ENCODE measurements around the gene CEP126.

Gene CEP126

GRCh38 chr11:102001657-102002338 lies 87.0 kb downstream of the CEP126 start:
- no peaks in the 10 kb centered on the region for H3K36me3 ChIP-seq (ENCODE audit: control insufficient read depth, insufficient read depth, low read length)
- H3K27me3 ChIP-seq (ENCODE audit: control insufficient read depth, insufficient read depth, low read length), result no peaks in the 10 kb centered on the region

GRCh38 chr11:102004220-102004619 lies 89.4 kb downstream of the CEP126 start:
- Histone ChIP-seq H3K27ac (ENCODE audit: low read depth, low read length) (no peak overlapping the region), H3K36me3 (ENCODE audit: control insufficient read depth, insufficient read depth, low read length) (no peaks in the 10 kb centered on the region), H3K9ac (ENCODE audit: low read length) (no peak overlapping the region), H3K4me1 (ENCODE audit: control insufficient read depth, insufficient read depth, low read length) (no peaks in the 10 kb centered on the region), H3K27me3 (ENCODE audit: control insufficient read depth, insufficient read depth, low read length) (no peaks in the 10 kb centered on the region), H3K4me3 (ENCODE audit: low read length) (no peak overlapping the region)

More at GRCh38 chr11:102001657-102002338, 87.0 kb downstream of the CEP126 start:
- Histone ChIP-seq H3K4me1 (ENCODE audit: control insufficient read depth, insufficient read depth, low read length) (no peaks in the 10 kb centered on the region), H3K27ac (ENCODE audit: low read depth, low read length) (no peak overlapping the region), H3K9ac (ENCODE audit: low read length) (no peak overlapping the region), H3K4me3 (ENCODE audit: low read length) (no peak overlapping the region)

- H3K27ac ChIP-seq (ENCODE audit: low read depth, low read length), result no peak overlapping the region
- H3K36me3 ChIP-seq (ENCODE audit: control insufficient read depth, insufficient read depth, low read length), result no peaks in the 10 kb centered on the region
- H3K4me3 ChIP-seq (ENCODE audit: low read length), result no peak overlapping the region
- no peaks in the 10 kb centered on the region for H3K27me3 ChIP-seq (ENCODE audit: control insufficient read depth, insufficient read depth, low read length)
- H3K9ac ChIP-seq (ENCODE audit: low read length), result no peak overlapping the region
- H3K4me1 ChIP-seq (ENCODE audit: control insufficient read depth, insufficient read depth, low read length), result no peaks in the 10 kb centered on the region
Measured at GRCh38 chr11:102005306-102005705, 90.5 kb downstream of the CEP126 start.

GRCh38 chr11:102006835-102007566 lies 92.2 kb downstream of the CEP126 start:
- no peak overlapping the region for H3K4me3 ChIP-seq (ENCODE audit: low read length)
- H3K36me3 ChIP-seq (ENCODE audit: control insufficient read depth, insufficient read depth, low read length), result no peaks in the 10 kb centered on the region
- H3K4me1 ChIP-seq (ENCODE audit: control insufficient read depth, insufficient read depth, low read length), result no peaks in the 10 kb centered on the region
- no peaks in the 10 kb centered on the region for H3K27me3 ChIP-seq (ENCODE audit: control insufficient read depth, insufficient read depth, low read length)
- no peak overlapping the region for H3K27ac ChIP-seq (ENCODE audit: low read depth, low read length)
- H3K9ac ChIP-seq (ENCODE audit: low read length), result no peak overlapping the region

DNA sequence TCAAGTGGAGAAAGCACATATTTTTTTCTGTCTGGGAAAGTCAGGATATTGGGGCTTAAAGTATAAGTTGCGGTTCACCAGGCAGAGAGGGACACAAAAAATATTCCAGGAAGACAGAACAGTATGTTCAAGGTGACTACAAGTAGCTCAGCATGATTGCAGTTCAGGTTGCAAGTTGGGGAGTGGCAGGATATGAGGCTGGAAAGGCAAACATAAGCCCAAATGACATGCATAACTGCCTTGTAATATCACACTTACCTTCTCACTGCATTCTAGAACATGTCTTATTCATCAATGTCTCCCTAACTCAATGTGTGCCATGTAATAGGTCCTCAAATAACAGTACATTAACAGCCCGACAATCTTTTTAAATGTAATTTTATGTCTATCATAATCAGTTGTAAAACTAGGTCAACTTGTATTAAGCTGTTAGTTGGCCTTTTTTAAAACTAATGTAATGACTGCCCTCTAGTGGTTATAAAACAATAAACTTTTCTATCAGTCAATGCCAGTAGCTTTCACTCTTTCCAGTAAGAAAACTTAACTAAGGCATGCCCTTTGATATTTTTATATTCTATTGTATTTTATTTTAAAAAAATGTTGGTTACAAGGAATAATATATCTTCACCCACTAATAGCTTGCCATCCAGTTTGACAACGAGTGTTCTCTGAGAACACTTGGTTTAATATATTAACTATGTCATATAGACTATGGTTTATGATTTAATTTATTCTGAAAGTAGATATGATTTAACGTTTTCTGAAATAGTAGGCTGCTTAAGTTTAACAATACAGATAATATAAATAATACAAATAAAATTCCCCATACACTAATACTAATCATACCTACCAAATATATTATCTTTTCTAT lies 93.0 kb downstream of the CEP126 start:
- no peak overlapping the region for H3K27ac ChIP-seq (ENCODE audit: low read depth, low read length)
- H3K4me1 ChIP-seq (ENCODE audit: control insufficient read depth, insufficient read depth, low read length), result no peaks in the 10 kb centered on the region
- H3K4me3 ChIP-seq (ENCODE audit: low read length), result no peak overlapping the region
- H3K9ac ChIP-seq (ENCODE audit: low read length), result no peak overlapping the region
- no peaks in the 10 kb centered on the region for H3K27me3 ChIP-seq (ENCODE audit: control insufficient read depth, insufficient read depth, low read length)
- no peaks in the 10 kb centered on the region for H3K36me3 ChIP-seq (ENCODE audit: control insufficient read depth, insufficient read depth, low read length)

- no peak overlapping the region for H3K4me3 ChIP-seq (ENCODE audit: low read length)
- no peak overlapping the region for H3K9ac ChIP-seq (ENCODE audit: low read length)
- H3K36me3 ChIP-seq (ENCODE audit: control insufficient read depth, insufficient read depth, low read length), result no peaks in the 10 kb centered on the region
- no peaks in the 10 kb centered on the region for H3K4me1 ChIP-seq (ENCODE audit: control insufficient read depth, insufficient read depth, low read length)
- no peak overlapping the region for H3K27ac ChIP-seq (ENCODE audit: low read depth, low read length)
- no peaks in the 10 kb centered on the region for H3K27me3 ChIP-seq (ENCODE audit: control insufficient read depth, insufficient read depth, low read length)
Measured at GRCh38 chr11:102010776-102011494, 96.1 kb downstream of the CEP126 start.

DNA sequence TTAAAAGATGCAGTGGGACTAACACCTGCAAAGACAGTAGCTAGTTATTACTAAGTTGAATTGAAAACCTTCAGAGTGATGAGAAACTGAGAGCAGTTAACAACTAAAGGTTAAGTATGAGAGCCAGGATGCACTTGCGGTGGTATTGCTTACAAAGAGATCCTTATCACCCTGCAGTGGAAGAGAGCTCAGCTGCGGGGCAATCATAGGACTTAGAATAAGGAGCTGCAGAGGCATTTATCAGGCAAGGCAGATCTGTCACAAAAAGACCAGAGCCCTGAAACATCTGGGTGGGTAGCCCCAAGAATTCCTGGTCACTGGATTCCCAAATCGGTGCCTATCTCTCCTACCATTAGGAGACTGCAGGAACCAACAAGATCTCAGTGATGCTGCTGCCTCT lies 98.1 kb downstream of the CEP126 start:
- no peak overlapping the region for H3K4me3 ChIP-seq (ENCODE audit: low read length)
- H3K4me1 ChIP-seq (ENCODE audit: control insufficient read depth, insufficient read depth, low read length), result peaks cover 2% of the 10 kb centered on the region
- no peak overlapping the region for H3K9ac ChIP-seq (ENCODE audit: low read length)
- H3K36me3 ChIP-seq (ENCODE audit: control insufficient read depth, insufficient read depth, low read length), result no peaks in the 10 kb centered on the region
- H3K27ac ChIP-seq (ENCODE audit: low read depth, low read length), result no peak overlapping the region
- no peaks in the 10 kb centered on the region for H3K27me3 ChIP-seq (ENCODE audit: control insufficient read depth, insufficient read depth, low read length)

DNA sequence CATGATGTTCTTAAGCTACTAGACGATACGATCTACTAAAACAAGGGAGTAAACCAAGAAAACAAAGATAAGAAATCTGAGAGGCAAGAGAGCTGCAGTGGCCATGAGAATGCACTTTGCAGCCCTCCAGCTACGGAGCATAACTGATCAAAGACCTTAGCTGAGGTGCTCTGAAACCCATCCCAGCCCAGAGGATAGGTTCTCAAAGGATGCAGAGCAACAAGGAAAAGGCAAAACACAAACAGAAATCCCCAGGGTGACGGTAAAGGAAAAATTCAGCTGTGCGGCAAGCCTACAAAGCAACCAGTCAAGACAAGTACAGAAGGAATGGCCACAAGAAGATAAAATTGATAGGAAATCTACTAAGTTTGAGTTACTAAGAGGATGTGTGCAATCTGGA lies 99.9 kb downstream of the CEP126 start:
- H3K9ac ChIP-seq (ENCODE audit: low read length), result no peak overlapping the region
- H3K27ac ChIP-seq (ENCODE audit: low read depth, low read length), result no peak overlapping the region
- no peaks in the 10 kb centered on the region for H3K36me3 ChIP-seq (ENCODE audit: control insufficient read depth, insufficient read depth, low read length)
- H3K4me3 ChIP-seq (ENCODE audit: low read length), result no peak overlapping the region
- peaks cover 2% of the 10 kb centered on the region for H3K4me1 ChIP-seq (ENCODE audit: control insufficient read depth, insufficient read depth, low read length)
- H3K27me3 ChIP-seq (ENCODE audit: control insufficient read depth, insufficient read depth, low read length), result no peaks in the 10 kb centered on the region

GRCh38 chr11:102017026-102017425 lies 102.2 kb downstream of the CEP126 start:
- no peaks in the 10 kb centered on the region for H3K27me3 ChIP-seq (ENCODE audit: control insufficient read depth, insufficient read depth, low read length)
- no peak overlapping the region for H3K4me3 ChIP-seq (ENCODE audit: low read length)
- peaks cover 2% of the 10 kb centered on the region for H3K4me1 ChIP-seq (ENCODE audit: control insufficient read depth, insufficient read depth, low read length)
- no peak overlapping the region for H3K27ac ChIP-seq (ENCODE audit: low read depth, low read length)
- no peak overlapping the region for H3K9ac ChIP-seq (ENCODE audit: low read length)
- H3K36me3 ChIP-seq (ENCODE audit: control insufficient read depth, insufficient read depth, low read length), result no peaks in the 10 kb centered on the region

GRCh38 chr11:102026217-102026616 lies 111.4 kb downstream of the CEP126 start:
- H3K27ac ChIP-seq (ENCODE audit: low read depth, low read length), result no peak overlapping the region
- no peak overlapping the region for H3K9ac ChIP-seq (ENCODE audit: low read length)
- no peak overlapping the region for H3K4me3 ChIP-seq (ENCODE audit: low read length)
- H3K36me3 ChIP-seq (ENCODE audit: control insufficient read depth, insufficient read depth, low read length), result no peaks in the 10 kb centered on the region
- H3K4me1 ChIP-seq (ENCODE audit: control insufficient read depth, insufficient read depth, low read length), result no peaks in the 10 kb centered on the region
- no peaks in the 10 kb centered on the region for H3K27me3 ChIP-seq (ENCODE audit: control insufficient read depth, insufficient read depth, low read length)

DNA sequence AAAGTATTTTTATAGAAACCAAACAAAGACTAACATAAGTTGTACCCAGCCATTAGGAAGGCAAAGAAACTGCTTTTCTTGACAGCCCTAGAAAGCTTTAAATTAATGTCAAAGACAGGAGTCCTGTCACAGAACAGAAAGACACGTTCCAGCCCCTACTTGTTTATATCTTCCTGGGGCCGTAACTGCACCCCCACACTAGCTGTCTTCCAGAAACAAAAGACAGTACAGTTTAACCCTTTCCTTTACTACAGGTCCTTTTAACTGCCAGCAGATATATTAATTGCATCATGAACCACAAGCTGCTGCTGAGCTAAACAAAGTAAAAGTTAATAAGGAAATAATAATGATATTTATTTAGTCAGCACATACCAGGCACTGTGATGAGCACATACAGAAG lies 112.1 kb downstream of the CEP126 start:
- H3K4me1 ChIP-seq (ENCODE audit: control insufficient read depth, insufficient read depth, low read length), result no peaks in the 10 kb centered on the region
- H3K36me3 ChIP-seq (ENCODE audit: control insufficient read depth, insufficient read depth, low read length), result no peaks in the 10 kb centered on the region
- H3K27ac ChIP-seq (ENCODE audit: low read depth, low read length), result no peak overlapping the region
- H3K4me3 ChIP-seq (ENCODE audit: low read length), result no peak overlapping the region
- no peak overlapping the region for H3K9ac ChIP-seq (ENCODE audit: low read length)
- H3K27me3 ChIP-seq (ENCODE audit: control insufficient read depth, insufficient read depth, low read length), result no peaks in the 10 kb centered on the region

DNA sequence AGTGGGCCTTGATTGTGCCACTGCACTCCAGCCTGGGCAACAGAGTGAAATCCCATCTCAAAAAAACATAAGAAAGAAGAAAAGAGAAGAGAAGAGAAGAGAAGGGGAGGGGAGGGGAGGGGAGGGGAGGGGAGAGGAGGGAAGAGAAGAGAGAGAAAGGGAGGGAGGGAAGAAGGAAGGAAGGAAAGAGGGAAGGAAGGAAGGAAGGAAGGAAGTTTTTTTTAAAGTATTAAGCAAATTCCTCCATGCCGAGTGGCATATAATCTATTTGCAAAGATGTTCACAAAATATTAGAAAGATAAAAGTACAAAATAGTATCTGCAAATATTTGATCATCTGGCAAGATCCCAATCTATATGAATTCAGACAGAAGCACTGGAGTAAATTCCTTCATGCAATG lies 121.9 kb downstream of the CEP126 start:
- H3K9ac ChIP-seq (ENCODE audit: low read length), result no peak overlapping the region
- no peaks in the 10 kb centered on the region for H3K36me3 ChIP-seq (ENCODE audit: control insufficient read depth, insufficient read depth, low read length)
- no peaks in the 10 kb centered on the region for H3K4me1 ChIP-seq (ENCODE audit: control insufficient read depth, insufficient read depth, low read length)
- H3K27me3 ChIP-seq (ENCODE audit: control insufficient read depth, insufficient read depth, low read length), result no peaks in the 10 kb centered on the region
- no peak overlapping the region for H3K4me3 ChIP-seq (ENCODE audit: low read length)
- H3K27ac ChIP-seq (ENCODE audit: low read depth, low read length), result no peak overlapping the region
